H4 (cell line): Measurements from ENCODE around the gene TM9SF1. TPM values are rescaled to one million over a fixed set of nuclear protein-coding genes. Genes with fewer than 3 reads are reported as not detected.

Experiments
- DNase-seq: peaks from one replicate; pipeline ENCODE4 v3.0.0-alpha.2; 2015; ENCODE audit warnings: low spot score
- total RNA-seq: library from RNA; depleted of rRNA; stranded (reverse); fragments of >200 nt; shearing (Covaris generic); gene quantifications from 2 replicates; pipeline ENCODE4 v1.2.3, GENCODE V29; 2014; rRNA removed

TM9SF1 gene
- total RNA-seq, 1 experiment from 2014 or later = 96.0 TPM

DNA sequence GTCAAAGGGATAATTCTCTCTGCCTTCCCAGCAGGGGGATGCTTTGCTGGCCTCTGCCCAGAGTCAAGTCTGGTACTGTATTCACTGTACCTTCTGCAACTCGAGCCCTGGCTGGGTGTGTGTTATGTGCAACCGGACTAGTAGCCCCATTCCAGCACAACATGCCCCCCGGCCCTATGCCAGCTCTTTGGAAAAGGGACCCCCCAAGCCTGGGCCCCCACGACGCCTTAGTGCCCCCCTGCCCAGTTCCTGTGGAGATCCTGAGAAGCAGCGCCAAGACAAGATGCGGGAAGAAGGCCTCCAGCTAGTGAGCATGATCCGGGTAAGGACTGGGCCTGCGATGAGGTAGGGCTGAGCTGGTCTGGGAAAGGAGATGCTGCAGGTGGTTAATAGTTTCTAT lies 44.7 kb downstream of the TM9SF1 start:
- no peak for DNase-seq

DNA sequence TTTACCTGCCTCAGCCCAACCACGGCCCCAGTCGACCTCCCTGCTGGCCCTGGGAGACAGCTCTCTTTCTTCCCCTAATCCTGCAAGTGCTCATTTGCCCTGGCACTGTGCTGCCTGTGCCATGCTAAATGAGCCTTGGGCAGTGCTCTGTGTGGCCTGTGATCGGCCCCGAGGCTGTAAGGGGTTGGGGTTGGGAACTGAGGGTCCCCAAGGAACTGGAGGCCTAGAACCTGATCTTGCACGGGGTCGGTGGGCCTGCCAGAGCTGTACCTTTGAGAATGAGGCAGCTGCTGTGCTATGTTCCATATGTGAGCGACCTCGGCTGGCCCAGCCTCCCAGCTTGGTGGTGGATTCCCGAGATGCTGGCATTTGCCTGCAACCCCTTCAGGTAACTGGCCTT lies 45.2 kb downstream of the TM9SF1 start:
- no peak for DNase-seq

DNA sequence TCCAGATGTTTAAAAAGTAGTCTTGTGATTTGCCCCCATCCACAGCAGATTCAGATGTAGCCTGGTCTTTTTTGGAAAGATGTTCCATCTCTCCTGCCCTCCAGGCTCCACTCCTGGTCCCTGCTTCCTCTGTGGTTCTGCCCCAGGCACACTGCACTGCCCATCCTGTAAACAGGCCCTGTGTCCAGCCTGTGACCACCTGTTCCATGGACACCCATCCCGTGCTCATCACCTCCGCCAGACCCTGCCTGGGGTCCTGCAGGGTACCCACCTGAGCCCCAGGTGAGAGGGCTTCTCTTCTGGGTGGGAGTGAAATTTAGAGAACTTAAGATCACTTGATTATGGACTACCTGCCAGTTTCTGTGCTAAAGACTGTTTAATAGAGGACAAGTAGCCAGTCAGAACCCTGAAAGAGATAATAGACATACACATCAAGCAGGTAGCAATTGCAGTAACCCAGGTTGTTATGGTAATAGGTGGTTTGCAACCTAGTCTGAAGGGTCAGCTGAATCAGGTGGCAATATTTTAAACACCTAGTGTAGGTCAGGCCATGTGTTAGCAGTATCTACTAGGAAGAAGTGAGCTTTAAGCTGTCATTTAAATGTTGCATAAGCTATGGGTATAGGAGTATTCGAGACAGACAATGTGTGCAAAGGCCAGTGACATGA lies 45.8 kb downstream of the TM9SF1 start:
- DNase-seq = no peak

DNA sequence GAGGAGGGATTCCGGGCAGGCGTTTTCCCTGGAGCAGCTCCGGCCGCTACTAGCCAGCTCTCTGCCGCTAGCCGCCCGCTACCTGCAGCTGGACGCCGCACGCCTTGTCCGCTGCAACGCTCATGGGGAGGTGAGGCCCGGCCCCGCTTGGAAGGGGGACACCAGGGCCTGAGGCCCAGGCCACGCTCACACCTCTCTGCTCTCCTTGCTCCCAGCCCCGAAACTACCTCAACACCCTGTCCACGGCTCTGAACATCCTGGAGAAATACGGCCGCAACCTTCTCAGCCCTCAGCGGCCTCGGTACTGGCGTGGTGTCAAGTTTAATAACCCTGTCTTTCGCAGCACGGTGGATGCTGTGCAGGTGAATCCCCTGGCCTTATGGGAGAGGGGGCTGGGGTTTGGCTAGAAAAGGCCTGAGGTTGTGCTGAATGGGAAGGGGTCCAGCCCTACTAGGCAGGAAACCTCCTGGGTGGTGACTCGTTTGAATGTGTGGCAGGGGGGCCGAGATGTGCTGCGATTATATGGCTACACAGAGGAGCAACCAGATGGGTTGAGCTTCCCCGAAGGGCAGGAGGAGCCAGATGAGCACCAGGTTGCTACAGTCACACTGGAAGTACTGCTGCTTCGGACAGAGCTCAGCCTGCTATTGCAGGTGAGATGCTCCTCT lies 47.3 kb downstream of the TM9SF1 start:
- no peak for DNase-seq

DNA sequence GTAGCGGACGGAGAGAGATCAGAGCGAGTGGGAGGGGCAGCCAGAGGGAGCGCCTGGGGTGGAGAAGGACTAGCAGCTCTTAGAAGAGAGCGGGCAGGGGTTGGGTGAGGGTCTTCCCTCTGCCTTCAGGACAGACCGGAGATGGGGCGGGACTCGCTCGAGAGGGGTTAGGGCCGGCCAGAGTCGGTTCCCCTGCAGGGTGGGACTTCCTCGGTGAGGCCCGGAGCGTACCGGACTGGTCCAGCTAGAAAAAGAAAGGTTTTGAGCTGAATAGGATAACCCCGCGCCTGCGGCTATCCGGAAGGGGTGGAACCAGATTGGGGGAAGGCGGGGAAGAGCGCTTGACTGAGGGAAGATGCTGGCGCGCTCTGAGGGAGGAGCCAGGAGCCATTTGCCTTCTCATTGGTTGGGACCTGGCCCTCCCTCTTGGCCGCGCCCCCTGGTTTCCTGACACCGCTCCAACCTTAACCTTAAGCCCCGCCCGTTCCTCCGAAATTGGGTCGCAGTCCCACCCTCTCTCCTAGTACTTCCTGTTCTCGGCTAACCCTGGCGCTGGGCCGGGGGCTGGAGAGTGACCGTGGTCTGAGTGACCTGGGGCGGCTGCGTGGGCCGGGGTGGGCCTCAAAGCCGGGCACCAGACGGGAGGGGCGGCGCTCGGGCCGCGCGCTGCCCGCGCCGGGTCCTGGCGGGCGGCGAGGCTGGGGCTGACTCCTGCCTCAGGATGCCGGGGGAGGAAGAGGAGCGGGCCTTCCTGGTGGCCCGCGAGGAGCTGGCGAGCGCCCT lies 48.1 kb downstream of the TM9SF1 start, which contains the start of gene RNF31:
TSS of gene RNF31 (plus strand) at position 521 of the 783 bp plus-strand sequence. CDS start at position 722, 201 bp downstream.
- DNase-seq = peak; percentile 98

DNA sequence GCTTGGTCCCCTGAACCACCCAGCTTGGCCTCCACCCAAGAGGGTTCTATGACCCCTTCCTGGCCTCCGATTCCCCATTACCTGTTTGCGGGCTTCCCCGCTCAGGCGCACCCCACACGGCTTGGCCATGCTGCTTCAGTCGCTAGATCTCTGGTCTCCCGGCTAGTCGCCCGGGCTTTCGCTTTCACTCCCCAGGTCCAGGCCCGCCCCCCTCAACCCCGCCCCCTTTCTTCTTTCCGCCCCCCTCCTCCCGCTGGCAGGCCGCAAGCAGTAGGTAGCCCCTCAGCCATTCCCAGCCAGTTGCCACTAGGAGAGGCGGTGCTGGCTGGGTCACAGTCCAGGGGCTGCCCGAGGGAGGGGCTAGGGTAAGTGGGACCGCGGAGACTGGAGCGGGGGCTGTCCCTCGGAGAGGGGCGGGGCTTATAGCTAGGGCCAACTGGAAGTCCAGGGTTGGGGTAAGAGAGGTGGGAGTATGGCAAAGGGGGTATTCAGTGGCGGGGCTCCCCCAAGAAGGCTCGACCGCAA lies 48.7 kb downstream of the TM9SF1 start, which contains the start of gene PSME2:
TSS of gene PSME2 (minus strand) at position 158 of the 525 bp plus-strand sequence. CDS start at position 129, 29 bp downstream.
- peak; percentile 98 for DNase-seq

DNA sequence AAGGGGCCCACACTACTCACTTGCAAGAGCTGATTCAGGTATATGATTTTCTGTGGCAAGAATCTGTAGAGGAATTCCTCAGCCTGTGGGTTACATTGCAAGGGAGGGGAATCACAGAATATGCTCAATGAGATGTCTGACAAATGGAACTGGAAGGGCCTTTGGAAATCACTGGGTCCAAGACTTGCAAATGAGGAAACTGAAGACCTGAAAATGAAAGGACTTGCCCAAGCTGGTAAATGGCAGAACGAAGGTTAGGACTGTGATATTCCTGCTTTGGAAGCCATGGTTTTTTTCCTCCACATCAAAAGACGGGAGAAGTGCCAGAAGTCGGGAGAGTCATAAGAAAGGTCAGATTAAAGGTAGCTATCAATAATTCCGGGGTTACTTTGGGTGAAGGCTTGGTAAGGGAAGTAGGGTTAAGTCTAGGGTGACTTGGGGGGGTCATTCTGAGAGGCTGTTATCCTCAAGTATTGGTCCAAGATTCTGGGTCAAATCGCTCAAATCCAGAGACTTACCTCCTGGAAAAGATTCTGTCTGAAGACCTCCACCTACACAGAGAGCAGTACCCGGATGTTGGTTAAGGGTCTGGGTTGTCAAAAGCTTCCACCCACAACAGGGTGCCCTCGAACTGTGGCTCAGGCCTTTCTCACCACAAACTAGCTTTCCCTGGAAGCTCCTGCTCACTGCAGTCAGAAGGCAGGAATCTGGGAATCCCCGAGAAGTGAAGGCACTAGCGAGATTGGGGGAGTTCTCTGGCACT lies 49.4 kb downstream of the TM9SF1 start:
- no peak for DNase-seq

DNA sequence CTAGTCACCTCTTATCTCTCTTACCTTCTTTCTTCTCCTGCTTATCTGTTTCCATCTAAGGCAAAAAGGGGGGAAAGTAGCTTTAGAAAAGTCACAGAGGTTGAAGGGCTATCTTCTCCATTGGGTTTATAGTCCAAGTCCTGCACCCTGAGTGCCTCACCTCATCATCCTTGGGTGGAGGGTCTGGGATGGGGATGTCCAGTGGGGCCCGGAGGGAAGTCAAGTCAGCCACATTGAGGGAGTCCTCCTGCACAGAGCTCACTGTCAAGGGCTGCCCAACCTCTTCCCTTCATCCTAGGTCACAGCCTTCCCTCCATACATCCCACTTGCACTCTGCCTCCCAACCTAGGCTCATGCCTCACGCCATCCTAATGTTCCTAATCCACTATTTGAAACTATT lies 50.0 kb downstream of the TM9SF1 start:
- DNase-seq = no peak

DNA sequence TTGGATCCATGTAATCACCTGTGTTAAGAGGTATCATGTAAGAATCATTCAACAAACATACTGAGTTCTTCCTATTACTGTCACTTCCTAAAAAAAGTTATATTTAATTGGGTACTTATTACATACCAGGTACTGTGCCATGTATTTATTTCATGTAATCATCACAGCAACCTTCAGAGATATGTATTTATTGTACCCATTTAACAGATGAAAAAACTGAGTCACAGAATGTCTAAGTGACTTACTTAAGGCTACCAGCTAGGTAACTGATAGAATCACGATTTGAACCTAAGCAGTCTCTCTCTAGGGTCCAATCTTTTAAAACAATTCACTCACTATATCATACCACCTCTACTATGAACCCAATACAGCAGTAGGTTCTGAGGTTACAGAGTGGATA lies 50.8 kb downstream of the TM9SF1 start:
- no peak for DNase-seq

DNA sequence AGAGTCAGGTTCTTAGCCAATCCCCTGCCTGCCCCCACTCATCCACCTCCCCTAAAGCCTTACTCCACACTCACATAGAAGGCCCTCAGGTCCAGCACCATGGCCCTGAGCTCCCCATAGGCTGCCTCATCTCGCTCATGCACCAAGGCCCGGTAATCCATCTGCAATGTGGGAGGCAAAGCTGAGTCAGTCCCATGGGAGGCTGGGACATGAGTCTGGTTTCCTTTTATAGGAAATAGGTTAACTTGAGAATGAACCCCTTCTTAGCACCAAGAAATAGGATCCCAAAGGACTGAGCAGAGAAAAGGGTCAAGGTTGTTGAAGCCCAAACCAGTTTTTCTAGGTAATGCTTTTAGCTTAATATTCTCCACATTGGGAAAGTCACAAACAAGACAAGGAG lies 51.7 kb downstream of the TM9SF1 start:
- no peak for DNase-seq

DNA sequence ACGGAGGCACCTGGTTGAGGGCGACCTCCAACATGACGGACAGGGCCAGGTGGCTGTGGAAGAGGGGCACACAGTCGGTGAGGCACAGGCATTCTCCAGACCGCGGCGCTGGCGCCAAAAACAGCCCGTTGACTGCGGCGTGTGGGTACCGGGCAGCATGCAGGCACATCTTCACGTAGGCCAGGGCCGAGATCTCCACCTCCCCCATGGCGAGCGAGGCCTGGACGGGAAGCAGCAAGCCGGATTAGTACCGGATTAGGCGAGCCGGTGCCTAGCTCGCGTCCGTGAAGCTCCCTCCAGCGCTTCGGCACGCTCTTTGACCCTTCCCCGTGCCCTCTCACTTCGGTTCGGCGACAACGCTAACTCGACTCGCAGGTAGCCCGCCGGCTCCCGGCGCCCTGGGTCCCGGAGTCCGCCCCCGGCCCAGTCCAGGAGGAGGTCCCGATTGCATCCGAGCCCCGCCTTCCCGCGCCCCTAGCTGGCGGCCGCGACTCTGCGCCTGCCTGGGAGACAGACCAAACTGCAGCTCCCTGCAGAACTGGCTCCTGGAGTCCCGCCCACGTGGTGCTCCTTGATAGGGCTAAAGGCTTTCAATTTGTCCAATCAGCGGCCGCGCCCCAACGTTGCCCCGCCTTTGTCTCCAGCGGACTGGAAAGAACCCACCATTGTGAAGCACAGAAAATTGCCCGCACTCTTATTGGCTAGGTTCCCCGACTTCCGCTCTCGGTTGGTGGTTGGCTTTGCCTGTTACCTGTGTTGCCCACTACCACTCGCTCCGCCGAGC lies 54.0 kb downstream of the TM9SF1 start, which contains the start of gene EMC9:
TSS of gene EMC9 (minus strand) at position 495 of the 784 bp plus-strand sequence. CDS start at position 208, 287 bp downstream.
- peak; percentile 99 for DNase-seq

DNA sequence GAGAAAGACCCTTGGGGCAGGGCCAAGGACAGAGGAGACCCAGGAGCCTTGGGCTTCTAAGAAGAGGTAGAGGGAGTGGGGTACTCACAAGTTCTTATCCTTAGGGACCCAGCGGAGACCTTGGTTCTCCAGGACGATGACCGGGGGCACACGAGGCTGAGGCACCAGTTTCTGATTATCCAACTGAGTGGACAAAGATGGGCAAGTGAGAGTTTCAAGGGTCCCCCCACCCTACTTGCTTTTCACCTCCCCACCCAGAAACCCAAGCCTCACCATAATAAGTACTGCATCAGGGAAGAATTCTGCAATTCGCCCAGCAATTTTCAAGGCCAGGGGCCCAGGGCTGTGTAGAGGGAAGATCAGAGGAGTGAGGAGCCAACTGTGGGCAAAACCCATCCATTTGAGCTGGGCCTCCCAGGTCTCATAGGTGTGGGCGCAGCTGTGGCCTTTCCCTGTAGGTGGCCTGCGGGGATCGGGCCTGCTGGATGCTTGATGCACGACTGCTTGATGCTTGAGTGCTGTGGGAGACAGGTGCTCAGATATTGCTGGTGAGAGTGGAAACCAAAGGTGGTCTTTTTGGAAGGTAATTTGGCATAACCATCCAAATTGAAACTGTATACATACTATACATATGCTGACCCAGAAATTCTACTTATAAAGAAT lies 55.8 kb downstream of the TM9SF1 start:
- DNase-seq = no peak

Other genes with a start within 250 kb of the TM9SF1 start
- gene DHRS4, start 241.7 kb downstream of the TM9SF1 start, total RNA-seq = 28.8 and 40.5 TPM in 2 replicates
- gene DHRS4L2, start 206.5 kb downstream of the TM9SF1 start, total RNA-seq = 5.5 and 12.0 TPM in 2 replicates
- gene CARMIL3, start 143.4 kb downstream of the TM9SF1 start, total RNA-seq = 0.14 TPM in 1 of 2 replicates, not detected in the other
- gene CPNE6, start 123.9 kb downstream of the TM9SF1 start, total RNA-seq = not detected in 2 replicates
- 14.3 and 16.0 TPM in 2 replicates for gene PCK2, start 101.1 kb downstream of the TM9SF1 start, total RNA-seq
- 53.4 and 78.4 TPM in 2 replicates for gene DCAF11, start 80.7 kb downstream of the TM9SF1 start, total RNA-seq
- 1.0 and 1.6 TPM in 2 replicates for gene NRL, start 80.5 kb downstream of the TM9SF1 start, total RNA-seq
- gene FITM1, start 64.8 kb downstream of the TM9SF1 start, total RNA-seq = not detected in 2 replicates
- gene PSME1, start 59.2 kb downstream of the TM9SF1 start, total RNA-seq = 584 and 638 TPM in 2 replicates
- 26.7 and 38.1 TPM in 2 replicates for gene EMC9, start 53.9 kb downstream of the TM9SF1 start, total RNA-seq
- 346 and 383 TPM in 2 replicates for gene PSME2, start 48.8 kb downstream of the TM9SF1 start, total RNA-seq
- gene RNF31, start 47.9 kb downstream of the TM9SF1 start, total RNA-seq = 44.3 and 107 TPM in 2 replicates
- gene IRF9, start 34.2 kb downstream of the TM9SF1 start, total RNA-seq = 75.0 and 84.3 TPM in 2 replicates
- gene REC8, start 23.4 kb downstream of the TM9SF1 start, total RNA-seq = 0.14 and 0.54 TPM in 2 replicates
- 42.7 and 49.3 TPM in 2 replicates for gene IPO4, start 6.6 kb downstream of the TM9SF1 start, total RNA-seq
- gene TSSK4, start 10.3 kb upstream of the TM9SF1 start, total RNA-seq = not detected in 2 replicates
- gene CHMP4A, start 18.0 kb upstream of the TM9SF1 start, total RNA-seq = 61.1 and 66.9 TPM in 2 replicates
- gene MDP1, start 20.6 kb upstream of the TM9SF1 start, total RNA-seq = 35.6 and 36.7 TPM in 2 replicates
- 314 and 338 TPM in 2 replicates for gene NEDD8, start 36.9 kb upstream of the TM9SF1 start, total RNA-seq
- 78.4 and 98.2 TPM in 2 replicates for gene GMPR2, start 37.5 kb upstream of the TM9SF1 start, total RNA-seq
- gene TINF2, start 47.2 kb upstream of the TM9SF1 start, total RNA-seq = 52.2 and 52.3 TPM in 2 replicates
- gene TGM1, start 67.7 kb upstream of the TM9SF1 start, total RNA-seq = 0.12 and 0.74 TPM in 2 replicates
- gene RABGGTA, start 76.2 kb upstream of the TM9SF1 start, total RNA-seq = 15.1 and 18.9 TPM in 2 replicates
- 5.8 and 6.0 TPM in 2 replicates for gene DHRS1, start 104.3 kb upstream of the TM9SF1 start, total RNA-seq
- gene NOP9, start 104.4 kb upstream of the TM9SF1 start, total RNA-seq = 5.7 and 6.3 TPM in 2 replicates
- gene CIDEB, start 112.5 kb upstream of the TM9SF1 start, total RNA-seq = not detected in 2 replicates
- gene LTB4R2, start 114.7 kb upstream of the TM9SF1 start, total RNA-seq = 0.33 and 0.45 TPM in 2 replicates
- 0.39 and 0.41 TPM in 2 replicates for gene LTB4R, start 116.1 kb upstream of the TM9SF1 start, total RNA-seq
- not detected in 2 replicates for gene ADCY4, start 139.6 kb upstream of the TM9SF1 start, total RNA-seq
- gene RIPK3, start 144.6 kb upstream of the TM9SF1 start, total RNA-seq = not detected in 2 replicates
- 7.1 and 9.5 TPM in 2 replicates for gene NFATC4, start 172.7 kb upstream of the TM9SF1 start, total RNA-seq
- 0.14 and 0.21 TPM in 2 replicates for gene NYNRIN, start 203.6 kb upstream of the TM9SF1 start, total RNA-seq
- 0.08 and 0.29 TPM in 2 replicates for gene CBLN3, start 234.2 kb upstream of the TM9SF1 start, total RNA-seq
- gene KHNYN, start 234.5 kb upstream of the TM9SF1 start, total RNA-seq = 12.8 and 15.0 TPM in 2 replicates
- 8.6 and 11.3 TPM in 2 replicates for gene SDR39U1, start 247.3 kb upstream of the TM9SF1 start, total RNA-seq